Astrocyte (in vitro differentiated cells and primary cell): ENCODE data around the gene TP73.

Source experiments
- CTCF ChIP-seq: IDR thresholded peaks from 2 replicates; pipeline ENCODE4 v1.5.1; 2011; ENCODE audit warnings: low read depth, mild to moderate bottlenecking, inconsistent platforms, low read length, moderate library complexity; ENCODE audit not compliant: insufficient read depth
- EZH2 ChIP-seq: IDR thresholded peaks from 2 replicates; pipeline ENCODE4 v1.6.1; 2012; ENCODE audit warnings: mild to moderate bottlenecking, low read length, inconsistent platforms; ENCODE audit not compliant: insufficient read depth

GRCh38 chr1:3625151-3625907 lies 27.0 kb upstream of the TP73 start:
- TF ChIP-seq CTCF: no peak
- no peak for TF ChIP-seq EZH2
